Natural killer cell (primary cell): Measurements from ENCODE around the gene LTBP3. TPM values are rescaled to one million over a fixed set of nuclear protein-coding genes. Genes with fewer than 3 reads are reported as not detected.

ENCODE experiments used
- ATAC-seq, 3 donors: fragments of 150-1000 bp in 2 of 3; fragments of 200-7000 bp in 1 of 3; cut with Tn5 transposase; 1 replicate in 1 of 3; 2 replicates in 2 of 3; pipeline ENCODE4 v1.10.0; 2021; ENCODE audit warnings: mild to moderate bottlenecking in 2 of 3, moderate library complexity in 2 of 3
- DNase-seq, 2 donors: peaks; one replicate each; pipeline versions ENCODE4 v3.0.0 to v3.0.0-alpha.2; 2013 to 2021; ENCODE audit warnings: mixed read lengths in 1 of 2
- H3K27ac ChIP-seq: one replicate; pipeline ENCODE4 v1.5.1; 2013; ENCODE audit warnings: mild to moderate bottlenecking, low read length
- H3K27me3 ChIP-seq: one replicate; pipeline ENCODE4 v1.6.1; 2013; ENCODE audit warnings: low read length; ENCODE audit not compliant: control insufficient read depth, insufficient read depth
- H3K36me3 ChIP-seq: one replicate; pipeline ENCODE4 v1.6.1; 2013; ENCODE audit warnings: low read length; ENCODE audit not compliant: control insufficient read depth, insufficient read depth
- H3K4me1 ChIP-seq: one replicate; pipeline ENCODE4 v1.6.1; 2013; ENCODE audit warnings: low read length; ENCODE audit not compliant: control insufficient read depth, insufficient read depth
- H3K4me3 ChIP-seq: one replicate; pipeline ENCODE4 v1.5.1; 2013; ENCODE audit warnings: low read length
- H3K9me3 ChIP-seq: one replicate; pipeline ENCODE4 v1.6.1; 2013; ENCODE audit warnings: low read length; ENCODE audit not compliant: control insufficient read depth, insufficient read depth
- H3K27ac Mint-ChIP-seq, 2 donors: one replicate each; pipeline ENCODE4 v1.8.0; 2022; ENCODE audit warnings: mild to moderate bottlenecking in 2 of 2, mixed read lengths in 2 of 2, moderate library complexity in 1 of 2
- H3K27me3 Mint-ChIP-seq, 2 donors: one replicate each; pipeline ENCODE4 v1.8.0; 2022; ENCODE audit warnings: low read depth in 2 of 2, mixed read lengths in 2 of 2
- H3K36me3 Mint-ChIP-seq: one replicate; pipeline ENCODE4 v1.8.0; 2022; ENCODE audit warnings: mixed read lengths
- H3K4me1 Mint-ChIP-seq, 2 donors: one replicate each; pipeline ENCODE4 v1.8.0; 2022; ENCODE audit warnings: mixed read lengths in 2 of 2
- H3K4me3 Mint-ChIP-seq: one replicate; pipeline ENCODE4 v1.8.0; 2022; ENCODE audit warnings: mild to moderate bottlenecking, moderate library complexity, mixed read lengths
- H3K9me3 Mint-ChIP-seq, 2 donors: one replicate each; pipeline ENCODE4 v1.8.0; 2022; ENCODE audit warnings: mixed read lengths in 2 of 2
- WGBS: methylation state at CpG from one replicate; pipeline ENCODE4 v1.1.7; 2013; ENCODE audit warnings: missing lambda C conversion rate; ENCODE audit not compliant: insufficient coverage; 5-methylcytosine and 5-hydroxymethylcytosine counted together
- intact Hi-C: fragments of 100-400 bp; cut with micrococcal nuclease; formaldehyde crosslinking; loops from one replicate; pipeline ENCODE4 v1.14.2; 2022
- total RNA-seq, 4 donors: library from RNA; stranded (reverse); fragments of 120-200 nt in 1 of 4; gene quantifications; one replicate each; pipeline versions ENCODE4 v1.2.3 to v1.2.4, GENCODE V29; 2013 to 2022
- TF ChIP-seq, protein P1 (sequence below): fragments of 200-600 bp; IDR thresholded peaks from one replicate; pipeline ENCODE4 v1.8.0; 2022; ENCODE audit warnings: antibody characterized with exemption

LTBP3 gene
- total RNA-seq, 3 donors from 2014 or later (not counting 1 experiment from before 2014, with no cell fraction given) = 121 to 155 (median 140) TPM

DNA sequence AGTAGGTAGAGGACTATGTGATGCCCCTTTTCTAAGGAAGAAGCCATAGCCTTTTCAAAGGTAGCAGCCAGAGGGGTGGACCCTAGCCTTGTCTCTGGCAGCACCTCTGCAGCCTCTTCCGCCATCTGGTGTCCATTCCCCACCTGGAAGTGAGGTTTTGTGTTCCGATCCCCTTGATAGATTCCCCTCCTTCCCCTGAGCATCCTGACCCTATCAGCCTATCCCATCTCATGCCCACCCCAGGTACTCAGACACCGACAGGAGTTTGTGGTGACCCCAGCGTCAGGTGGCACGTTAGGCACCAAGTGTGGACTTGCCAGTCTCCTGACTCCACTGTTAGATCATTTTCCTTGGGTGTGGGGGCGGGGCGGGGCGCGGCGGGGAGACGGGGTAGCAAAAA lies 13.8 kb upstream of the LTBP3 start:
- DNase-seq = peak in 1 of 2 donors; percentile 58
- intact Hi-C loops = loop anchor here (2.0 to 5.0 kb wide), 3 partner anchors 69 to 185 kb away; partner anchors contain the start of gene FRMD8

DNA sequence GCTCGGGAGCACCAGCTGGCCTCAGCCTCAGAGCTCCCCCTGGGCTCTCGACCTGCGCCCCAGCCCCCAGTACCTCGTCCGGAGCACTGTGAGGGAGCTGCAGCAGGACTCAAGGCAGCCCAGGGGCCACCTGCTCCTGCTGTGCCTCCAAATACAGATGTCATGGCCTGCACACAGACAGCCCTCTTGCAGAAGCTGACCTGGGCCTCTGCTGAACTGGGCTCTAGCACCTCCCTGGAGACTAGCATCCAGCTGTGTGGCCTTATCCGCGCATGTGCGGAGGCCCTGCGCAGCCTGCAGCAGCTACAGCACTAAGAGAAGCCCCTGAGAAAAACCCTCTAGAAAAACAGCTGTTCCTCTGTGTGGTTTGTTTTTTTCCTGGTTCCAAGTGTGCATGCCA lies 13.3 kb upstream of the LTBP3 start:
- Mint-ChIP-seq H3K27ac (peak overlapping the region; percentile 99), H3K4me1 (peaks cover 60 to 81% of the 10 kb centered on the region in 2 donors), H3K27me3 (no peaks in the 10 kb centered on the region), H3K36me3 (no peaks in the 10 kb centered on the region), H3K9me3 (no peaks in the 10 kb centered on the region), H3K4me3 (peak overlapping the region; percentile 98)
- 89% methylated on average over 9 of the region's 9 CpGs for WGBS
- no peak overlapping the region for H3K4me3 ChIP-seq
- TF ChIP-seq, protein P1, sequence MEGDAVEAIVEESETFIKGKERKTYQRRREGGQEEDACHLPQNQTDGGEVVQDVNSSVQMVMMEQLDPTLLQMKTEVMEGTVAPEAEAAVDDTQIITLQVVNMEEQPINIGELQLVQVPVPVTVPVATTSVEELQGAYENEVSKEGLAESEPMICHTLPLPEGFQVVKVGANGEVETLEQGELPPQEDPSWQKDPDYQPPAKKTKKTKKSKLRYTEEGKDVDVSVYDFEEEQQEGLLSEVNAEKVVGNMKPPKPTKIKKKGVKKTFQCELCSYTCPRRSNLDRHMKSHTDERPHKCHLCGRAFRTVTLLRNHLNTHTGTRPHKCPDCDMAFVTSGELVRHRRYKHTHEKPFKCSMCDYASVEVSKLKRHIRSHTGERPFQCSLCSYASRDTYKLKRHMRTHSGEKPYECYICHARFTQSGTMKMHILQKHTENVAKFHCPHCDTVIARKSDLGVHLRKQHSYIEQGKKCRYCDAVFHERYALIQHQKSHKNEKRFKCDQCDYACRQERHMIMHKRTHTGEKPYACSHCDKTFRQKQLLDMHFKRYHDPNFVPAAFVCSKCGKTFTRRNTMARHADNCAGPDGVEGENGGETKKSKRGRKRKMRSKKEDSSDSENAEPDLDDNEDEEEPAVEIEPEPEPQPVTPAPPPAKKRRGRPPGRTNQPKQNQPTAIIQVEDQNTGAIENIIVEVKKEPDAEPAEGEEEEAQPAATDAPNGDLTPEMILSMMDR = no peak
- H3K36me3 ChIP-seq = peaks cover 5% of the 10 kb centered on the region
- DNase-seq (no peak), ATAC-seq (no peak)
- intact Hi-C loops = loop anchor here (2.0 to 5.0 kb wide), 3 partner anchors 69 to 184 kb away; partner anchors contain the start of gene FRMD8
- no peaks in the 10 kb centered on the region for H3K27me3 ChIP-seq
- H3K9me3 ChIP-seq = no peaks in the 10 kb centered on the region
- H3K27ac ChIP-seq = peak overlapping the region; percentile 97
- peaks cover 80% of the 10 kb centered on the region for H3K4me1 ChIP-seq

More for the DNA sequence above, 13.8 kb upstream of the LTBP3 start:
- Histone ChIP-seq H3K9me3 (no peaks in the 10 kb centered on the region), H3K4me3 (peak overlapping the region; percentile 5), H3K27me3 (no peaks in the 10 kb centered on the region), H3K36me3 (peaks cover 5% of the 10 kb centered on the region), H3K4me1 (peaks cover 80% of the 10 kb centered on the region), H3K27ac (peak overlapping the region; percentile 97)
- Mint-ChIP-seq H3K27ac (peak overlapping the region; percentile 99), H3K27me3 (no peaks in the 10 kb centered on the region), H3K9me3 (no peaks in the 10 kb centered on the region), H3K4me1 (peaks cover 60 to 81% of the 10 kb centered on the region in 2 donors), H3K4me3 (peak overlapping the region; percentile 98), H3K36me3 (no peaks in the 10 kb centered on the region)
- WGBS = 8% methylated on average over 11 of the region's 11 CpGs
- no peak for ATAC-seq
- TF ChIP-seq, protein P1 = no peak

DNA sequence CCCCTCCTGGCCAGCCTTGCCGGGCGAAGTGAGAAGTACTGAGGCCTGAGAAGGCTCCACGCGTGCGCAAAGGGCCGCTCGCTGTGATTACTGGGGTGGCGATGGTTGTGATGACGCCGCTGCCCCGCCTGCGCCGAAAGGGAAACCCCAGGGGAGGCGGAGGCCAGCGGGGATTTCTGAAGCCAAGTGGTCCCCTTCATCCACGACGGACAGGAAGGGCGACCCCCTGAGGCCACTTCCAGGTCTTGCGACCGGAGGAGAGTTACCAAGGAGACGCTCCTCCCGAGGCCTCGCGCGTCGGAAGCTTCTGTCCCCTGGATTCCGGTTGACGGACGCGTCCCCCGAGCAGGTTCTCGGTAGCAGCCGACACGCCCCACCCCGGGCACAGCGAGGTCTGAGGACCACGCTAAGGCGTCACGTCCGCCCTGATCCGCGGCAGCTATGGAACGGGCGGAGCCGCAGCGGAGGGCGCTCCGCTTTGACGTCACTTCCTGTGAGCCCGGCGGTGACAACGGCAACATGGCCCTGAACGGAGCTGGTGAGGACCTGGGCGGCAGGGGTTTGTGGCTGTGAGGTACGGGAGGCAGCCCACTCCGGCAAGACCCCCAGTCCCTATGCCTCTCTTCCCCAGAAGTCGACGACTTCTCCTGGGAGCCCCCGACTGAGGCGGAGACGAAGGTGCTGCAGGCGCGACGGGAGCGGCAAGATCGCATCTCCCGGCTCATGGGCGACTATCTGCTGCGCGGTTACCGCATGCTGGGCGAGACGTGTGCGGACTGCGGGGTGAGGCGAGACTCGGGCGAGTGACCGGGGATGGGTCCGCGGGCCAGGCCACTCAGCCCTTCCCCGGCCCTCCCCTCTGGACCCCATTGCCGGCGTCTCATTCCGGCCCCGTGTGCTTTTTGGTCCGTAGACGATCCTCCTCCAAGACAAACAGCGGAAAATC lies 12.1 kb upstream of the LTBP3 start, which contains the start of gene ZNRD2:
Gene ZNRD2 (plus strand): TSS at position 505 of the 946 bp plus-strand sequence. CDS start 15 bp downstream, at position 520.
- Mint-ChIP-seq H3K36me3 (no peaks in the 10 kb centered on the region), H3K27ac (peak within 1 kb of the TSS; percentile 99), H3K9me3 (no peaks in the 10 kb centered on the region), H3K4me1 (peaks cover 64 to 86% of the 10 kb centered on the region in 2 donors), H3K4me3 (peak within 1 kb of the TSS; percentile 98), H3K27me3 (no peaks in the 10 kb centered on the region)
- TF ChIP-seq, protein P1 = peak; percentile 29
- DNase-seq (peak; percentile 96 to 99), ATAC-seq (peak; percentile 59 to 86 (median 70))
- Histone ChIP-seq H3K4me3 (peak within 1 kb of the TSS; percentile 54), H3K4me1 (peaks cover 85% of the 10 kb centered on the region), H3K27ac (peak within 1 kb of the TSS; percentile 97), H3K36me3 (peaks cover 5% of the 10 kb centered on the region), H3K9me3 (no peaks in the 10 kb centered on the region), H3K27me3 (no peaks in the 10 kb centered on the region)
- intact Hi-C loops = loop anchor here (1.0 to 5.0 kb wide), 8 partner anchors 18 to 183 kb away; partner anchors contain the start of genes FRMD8 and PCNX3
- WGBS = under 1% methylated on average over 89 of the region's 89 CpGs
